SU-DHL-6 (cell line): ENCODE results near the gene LY6G5B.

ENCODE experiments used
- H2AFZ ChIP-seq: fragments of 200-600 bp; sonication (generic); 2 replicates; pipeline ENCODE4 v1.6.1; 2014; ENCODE audit warnings: low read depth, mild to moderate bottlenecking, moderate library complexity, mixed read lengths, antibody characterized with exemption, low read length; ENCODE audit not compliant: severe bottlenecking
- H3F3A ChIP-seq: fragments of 200-600 bp; shearing (Covaris generic); 2 replicates; pipeline ENCODE4 v1.6.0; 2016; ENCODE audit warnings: antibody characterized with exemption, mild to moderate bottlenecking; ENCODE audit not compliant: insufficient read depth
- H3K27ac ChIP-seq: fragments of 200-600 bp; sonication (generic); 2 replicates; pipeline ENCODE4 v1.5.1; 2016; ENCODE audit warnings: low read depth, mild to moderate bottlenecking, low read length, moderate library complexity, mixed read lengths
- H3K27me3 ChIP-seq: fragments of 200-600 bp; sonication (generic), shearing (Covaris generic); 2 replicates; pipeline ENCODE4 v1.6.0; 2014; ENCODE audit warnings: mild to moderate bottlenecking, low read length
- H3K36me3 ChIP-seq: fragments of 200-600 bp; sonication (generic); 2 replicates; pipeline ENCODE4 v1.6.1; 2014; ENCODE audit warnings: mild to moderate bottlenecking, low read length, mixed read lengths
- H3K4me2 ChIP-seq: fragments of 300-600, 200-600 bp; shearing (Covaris generic), sonication (generic); 2 replicates; pipeline ENCODE4 v1.6.0; 2014; ENCODE audit warnings: low read length, low read depth, mild to moderate bottlenecking; ENCODE audit not compliant: poor library complexity, severe bottlenecking
- H3K4me3 ChIP-seq: fragments of 200-600 bp; sonication (generic); 2 replicates; pipeline ENCODE4 v1.5.1; 2014; ENCODE audit warnings: antibody characterized with exemption, low read length, mild to moderate bottlenecking, mixed read lengths; ENCODE audit not compliant: insufficient read depth, poor library complexity, severe bottlenecking
- H3K79me2 ChIP-seq: fragments of 200-600 bp; sonication (generic); 2 replicates; pipeline ENCODE4 v1.6.1; 2014; ENCODE audit warnings: mild to moderate bottlenecking, low read length, moderate library complexity; ENCODE audit not compliant: insufficient read depth
- H3K9ac ChIP-seq: fragments of 200-600 bp; sonication (generic); 2 replicates; pipeline ENCODE4 v1.7.0; 2014; ENCODE audit warnings: mild to moderate bottlenecking, low read length
- H3K9me2 ChIP-seq: fragments of 200-600 bp; sonication (generic); replicated peaks from 2 replicates; pipeline ENCODE4 v1.6.1; 2014; ENCODE audit warnings: low read length; ENCODE audit not compliant: insufficient read depth
- H3K9me3 ChIP-seq: fragments of 200-600 bp; sonication (generic); 2 replicates; pipeline ENCODE4 v1.6.1; 2014; ENCODE audit warnings: low read length, mixed read lengths; ENCODE audit not compliant: insufficient read depth
- H4K20me1 ChIP-seq: fragments of 200-600 bp; sonication (generic); 2 replicates; pipeline ENCODE4 v1.6.1; 2014; ENCODE audit warnings: low read depth, mild to moderate bottlenecking, antibody characterized with exemption, low read length, moderate library complexity, mixed read lengths
- CTCF ChIP-seq: fragments of 200-600 bp; sonication (generic); IDR thresholded peaks from one replicate; pipeline ENCODE4 v1.5.1; 2017; ENCODE audit warnings: antibody characterized with exemption, mild to moderate bottlenecking, low read length, moderate library complexity; ENCODE audit not compliant: insufficient read depth, poor library complexity, severe bottlenecking
- EZH2phosphoT487 ChIP-seq: fragments of 200-600 bp; sonication (generic), shearing (Covaris generic); conservative IDR thresholded peaks from 2 replicates; pipeline ENCODE4 v1.6.1; 2018; ENCODE audit warnings: mild to moderate bottlenecking, antibody characterized with exemption, low read length, moderate library complexity, mixed read lengths

The LY6G5B gene

DNA sequence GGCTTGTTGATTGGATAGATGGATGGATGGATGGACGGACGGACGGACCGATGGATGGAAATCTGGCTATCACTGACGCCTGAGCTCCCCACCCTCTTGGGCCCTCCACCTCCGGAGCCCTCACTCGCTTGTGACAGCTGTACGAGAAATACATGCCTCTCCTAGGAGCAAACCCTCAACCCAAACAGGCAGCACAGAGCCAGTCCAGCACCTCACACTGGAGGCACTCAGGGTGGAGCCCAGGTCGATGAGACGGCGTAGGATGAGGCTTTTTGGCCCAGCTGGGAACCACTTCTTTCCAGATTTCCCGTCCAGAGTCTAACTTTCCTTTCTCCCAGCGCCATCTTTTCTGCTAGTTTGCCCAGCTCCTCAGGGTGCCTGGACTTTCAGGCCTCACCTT is 13.8 kb downstream of the LY6G5B start:
- Histone ChIP-seq H4K20me1 (no peaks in the 10 kb centered on the region), H3F3A (no peaks in the 10 kb centered on the region), H3K9ac (no peak overlapping the region), H2AFZ (no peak overlapping the region), H3K9me2 (no peaks in the 10 kb centered on the region), H3K36me3 (no peaks in the 10 kb centered on the region), H3K27ac (no peak overlapping the region), H3K79me2 (no peaks in the 10 kb centered on the region), H3K4me2 (no peak overlapping the region), H3K9me3 (no peaks in the 10 kb centered on the region), H3K27me3 (no peaks in the 10 kb centered on the region), H3K4me3 (no peak overlapping the region)
- TF ChIP-seq CTCF (no peak), EZH2phosphoT487 (no peak)

DNA sequence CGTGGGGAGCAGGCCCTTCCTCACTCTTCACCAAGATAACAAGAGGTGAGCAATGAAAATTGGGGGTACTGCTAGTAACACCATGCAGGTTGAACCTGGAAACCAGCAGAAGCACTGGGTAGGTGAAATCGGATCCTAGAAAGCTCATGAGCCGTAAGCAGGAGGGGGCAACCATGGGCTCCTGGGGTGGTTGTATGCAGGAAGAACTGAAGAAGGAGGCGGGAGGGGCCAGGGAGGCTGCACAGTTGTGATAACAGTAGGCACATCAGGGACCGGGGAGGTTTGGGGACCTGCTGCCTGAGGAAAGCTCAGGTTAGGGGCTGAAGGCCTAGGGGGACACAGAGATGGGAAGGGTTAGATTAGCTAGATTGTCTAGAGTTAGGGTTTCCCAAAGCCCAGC is 16.7 kb downstream of the LY6G5B start:
- H3K27ac ChIP-seq = no peak overlapping the region
- no peaks in the 10 kb centered on the region for H3K9me3 ChIP-seq
- H3K27me3 ChIP-seq = no peaks in the 10 kb centered on the region
- TF ChIP-seq CTCF (no peak), EZH2phosphoT487 (no peak)
- no peak overlapping the region for H3K4me3 ChIP-seq
- H3K9ac ChIP-seq = no peak overlapping the region
- no peaks in the 10 kb centered on the region for H3K79me2 ChIP-seq
- H3K4me2 ChIP-seq = no peak overlapping the region
- no peak overlapping the region for H2AFZ ChIP-seq
- no peaks in the 10 kb centered on the region for H3K9me2 ChIP-seq
- no peaks in the 10 kb centered on the region for H4K20me1 ChIP-seq
- no peaks in the 10 kb centered on the region for H3K36me3 ChIP-seq
- H3F3A ChIP-seq = no peaks in the 10 kb centered on the region

DNA sequence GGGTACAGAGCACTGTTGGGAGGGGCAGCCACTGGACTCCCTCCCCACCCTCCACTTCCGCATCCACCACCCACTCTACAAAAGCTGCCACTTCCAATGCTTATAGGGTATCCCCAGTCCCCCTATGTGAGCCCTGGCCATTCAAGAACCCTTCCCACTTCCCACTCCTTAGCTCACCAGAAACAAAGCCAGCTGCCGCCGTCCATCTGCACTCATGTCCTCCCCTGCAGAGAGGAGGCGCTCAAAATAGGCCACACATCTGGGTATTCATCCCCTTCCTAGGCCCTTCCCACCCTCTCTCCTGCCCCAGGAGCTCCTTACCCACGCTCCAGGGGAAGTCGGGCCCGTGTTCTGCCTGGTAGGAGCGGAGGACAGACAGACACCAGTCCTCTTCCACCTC is 17.5 kb downstream of the LY6G5B start:
- Histone ChIP-seq H3K27me3 (no peaks in the 10 kb centered on the region), H3K9me2 (no peaks in the 10 kb centered on the region), H2AFZ (no peak overlapping the region), H3K79me2 (no peaks in the 10 kb centered on the region), H3K4me2 (no peak overlapping the region), H3K9ac (no peak overlapping the region), H4K20me1 (no peaks in the 10 kb centered on the region), H3K36me3 (no peaks in the 10 kb centered on the region), H3F3A (no peaks in the 10 kb centered on the region), H3K9me3 (no peaks in the 10 kb centered on the region), H3K4me3 (no peak overlapping the region), H3K27ac (no peak overlapping the region)
- TF ChIP-seq CTCF = no peak
- TF ChIP-seq EZH2phosphoT487 = no peak
